Measurements from ENCODE around the gene TLCD3B. TPM values are rescaled to one million over a fixed set of nuclear protein-coding genes. Genes with fewer than 3 reads are reported as not detected.
A peak's percentile ranks its signal among the peaks of the same experiment; 100 is the strongest.

Gene TLCD3B
- total and polyA plus RNA-seq, 9 of the 15 experiments (the other 6 are each of a cell fraction or from before 2014, with no cell fraction given) = 0.10 to 0.52 (median 0.23) TPM; not detected in 4

DNA sequence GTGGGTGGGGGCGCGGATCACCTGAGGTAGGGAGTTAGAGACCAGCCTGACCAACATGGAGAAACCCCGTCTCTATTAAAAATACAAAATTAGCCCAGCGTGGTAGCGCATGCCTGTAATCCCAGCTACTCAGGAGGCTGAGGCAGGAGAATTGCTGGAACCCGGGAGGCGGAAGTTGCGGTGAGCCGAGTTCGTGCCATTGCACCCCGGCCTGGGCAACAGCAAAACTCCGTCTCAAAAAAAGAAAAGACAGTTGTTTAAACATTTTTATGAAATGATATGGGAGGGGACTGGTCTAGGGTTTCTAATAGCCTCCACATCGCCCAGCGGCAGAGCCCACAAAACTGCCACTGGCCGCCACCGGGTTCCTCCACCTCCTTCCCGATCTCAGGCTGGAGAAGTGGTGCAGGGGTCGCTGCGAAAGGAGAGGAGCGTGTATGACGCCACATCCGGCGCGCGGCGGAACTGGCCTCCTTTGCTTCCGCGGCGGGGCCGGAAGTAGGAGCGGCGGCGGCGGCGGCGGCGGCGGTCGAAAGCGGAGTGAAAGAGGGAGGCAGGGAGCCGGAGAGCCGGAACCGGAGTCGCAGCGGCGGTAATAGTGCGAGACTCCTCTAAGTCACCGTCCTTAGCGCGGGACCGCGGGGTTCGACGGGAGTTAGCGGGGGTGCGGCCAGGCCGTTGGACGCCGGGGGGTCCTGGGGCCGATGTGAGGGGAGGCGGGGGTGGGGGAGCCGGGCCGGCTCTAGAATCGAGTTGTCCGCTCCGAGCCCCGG, 44.6 kb upstream of the TLCD3B start, which contains the start of gene PPP4C (continued):
- TF ChIP-seq SIX5 (IDR thresholded peaks at IDR 0.05; ENCODE audit: borderline replicate concordance in 1 of 2, insufficient read depth in 1 of 2, low read depth in 1 of 2, low read length in 2 of 2) = 0 out of 4 replicates have a peak, but pooled peaks of 1 of the 2 experiments have one; percentile 7
- no peak for TF ChIP-seq ZKSCAN3 (CRISPR knock-in tag; IDR thresholded peaks at IDR 0.05)
- TF ChIP-seq FOXK2 (conservative IDR thresholded peaks at IDR 0.05 in 1 of 2, IDR thresholded peaks at IDR 0.05 in 1 of 2; ENCODE audit: low read depth in 2 of 2) = no peak; a peak in 1 of 4 replicates
- no peak for TF ChIP-seq SRSF9 (IDR thresholded peaks at IDR 0.05; ENCODE audit: borderline replicate concordance, low read depth, low read length)
- TF ChIP-seq MXD1 (CRISPR knock-in tag; IDR thresholded peaks at IDR 0.05; ENCODE audit: borderline replicate concordance, poor library complexity, severe bottlenecking) = no peak
- peak; percentile 80 for TF ChIP-seq ELF2 (CRISPR knock-in tag; IDR thresholded peaks at IDR 0.05)
- TF ChIP-seq HLTF (IDR thresholded peaks at IDR 0.05) = no peak
- TF ChIP-seq FOXA3 (CRISPR knock-in tag; conservative IDR thresholded peaks at IDR 0.05 in 1 of 2, IDR thresholded peaks at IDR 0.05 in 1 of 2) = peak in 1 of 2 experiments; percentile 2; a peak in 1 of 4 replicates
- no peak for TF ChIP-seq CHD7 (IDR thresholded peaks at IDR 0.05; ENCODE audit: low read depth, low read length)
- TF ChIP-seq ZBTB26 (CRISPR knock-in tag; IDR thresholded peaks at IDR 0.05) = peak; percentile 46; the same call in 1 of the 2 replicates
- TF ChIP-seq ZNF274 (IDR thresholded peaks at IDR 0.05; ENCODE audit: borderline replicate concordance, low read depth, low read length) = no peak
- no peak for TF ChIP-seq BCOR (IDR thresholded peaks at IDR 0.05)
- no peak for TF ChIP-seq COPS2 (conservative IDR thresholded peaks at IDR 0.05)
- TF ChIP-seq ZNF76 (CRISPR knock-in tag; IDR thresholded peaks at IDR 0.05; ENCODE audit: borderline replicate concordance) = no peak

Measured in K562 (cell line).